ENCODE data around the gene HOXB3.
A peak's percentile ranks its signal among the peaks of the same experiment; 100 is the strongest.

The HOXB3 gene

GRCh38 chr17:48589831-48590606 lies at the start of gene HOXB3 (continued):
- TF ChIP-seq ZNF843 (tag by site-specific recombination; IDR thresholded peaks at IDR 0.05) = peak; percentile 99
- peak; percentile 41; the same call in 1 of the 2 replicates for TF ChIP-seq ZNF76 (tag by site-specific recombination; IDR thresholded peaks at IDR 0.05; ENCODE audit: borderline replicate concordance, low read depth)
- TF ChIP-seq ZNF416 (tag by site-specific recombination; IDR thresholded peaks at IDR 0.05) = no peak
- peak; percentile 59; the same call in 1 of the 2 replicates for TF ChIP-seq ZSCAN16 (tag by site-specific recombination; IDR thresholded peaks at IDR 0.05)
- TF ChIP-seq ZNF169 (tag by site-specific recombination; IDR thresholded peaks at IDR 0.05) = no peak
- no peak; the same call in 1 of the 2 replicates for TF ChIP-seq TCF7L2 (IDR thresholded peaks at IDR 0.05; ENCODE audit: borderline replicate concordance, low read depth, low read length)
- TF ChIP-seq ZNF48 (tag by site-specific recombination; IDR thresholded peaks at IDR 0.05) = no peak
- TF ChIP-seq SP3 (tag by site-specific recombination; IDR thresholded peaks at IDR 0.05) = peak; percentile 8; the same call in 1 of the 2 replicates
- TF ChIP-seq ZNF366 (tag by site-specific recombination; conservative IDR thresholded peaks at IDR 0.05) = peak; percentile 86
- peak; percentile 94 for TF ChIP-seq INSM2 (tag by site-specific recombination; IDR thresholded peaks at IDR 0.05)
- peak; percentile 83 for TF ChIP-seq ZNF639 (tag by site-specific recombination; IDR thresholded peaks at IDR 0.05)
- 0 out of 2 replicates have a peak, but pooled peaks have one; percentile 51 for TF ChIP-seq ZNF449 (tag by site-specific recombination; IDR thresholded peaks at IDR 0.05)
- peak; percentile 7; the same call in 1 of the 2 replicates for TF ChIP-seq ZSCAN4 (tag by site-specific recombination; IDR thresholded peaks at IDR 0.05)
- no peak for TF ChIP-seq ZNF175 (tag by site-specific recombination; IDR thresholded peaks at IDR 0.05)
- TF ChIP-seq ZNF747 (tag by site-specific recombination; IDR thresholded peaks at IDR 0.05) = no peak
- TF ChIP-seq HOXA7 (CRISPR knock-in tag; IDR thresholded peaks at IDR 0.05; ENCODE audit: borderline replicate concordance) = no peak
- TF ChIP-seq ZNF112 (tag by site-specific recombination; IDR thresholded peaks at IDR 0.05) = no peak
- TF ChIP-seq ZNF140 (tag by site-specific recombination; IDR thresholded peaks at IDR 0.05) = no peak
- TF ChIP-seq ZNF37A (tag by site-specific recombination; IDR thresholded peaks at IDR 0.05) = no peak
- no peak for TF ChIP-seq ZFP41 (tag by site-specific recombination; IDR thresholded peaks at IDR 0.05; ENCODE audit: borderline replicate concordance)
- TF ChIP-seq AEBP2 (tag by site-specific recombination; IDR thresholded peaks at IDR 0.05; ENCODE audit: borderline replicate concordance) = no peak
- no peak for TF ChIP-seq ZNF280D (tag by site-specific recombination; IDR thresholded peaks at IDR 0.05)
- no peak for TF ChIP-seq ZBTB49 (tag by site-specific recombination; IDR thresholded peaks at IDR 0.05; ENCODE audit: low read depth)
- no peak for TF ChIP-seq ZNF585B (tag by site-specific recombination; IDR thresholded peaks at IDR 0.05)
- no peak for TF ChIP-seq ZNF677 (tag by site-specific recombination; IDR thresholded peaks at IDR 0.05)

Measured in HEK293 (cell line).